HEK293 (cell line): ENCODE measurements around the gene TCEA3.

ENCODE experiments used
- BCL11B ChIP-seq: fragments of 450-650 bp; formaldehyde crosslinking; IDR thresholded peaks from 2 replicates; pipeline ENCODE4 v1.5.1; 2016; ENCODE audit warnings: low read depth, missing biosample characterization, missing genetic modification characterization
- EGR2 ChIP-seq: fragments of 450-650 bp; formaldehyde crosslinking; IDR thresholded peaks from 2 replicates; pipeline ENCODE4 v1.5.1; 2016; ENCODE audit warnings: low read depth, missing biosample characterization, missing genetic modification characterization
- GLIS2 ChIP-seq: fragments of 450-650 bp; formaldehyde crosslinking; IDR thresholded peaks from 2 replicates; pipeline ENCODE4 v1.5.1; 2016; ENCODE audit warnings: missing biosample characterization, missing genetic modification characterization
- HOXA7 ChIP-seq: sonication (generic); formaldehyde crosslinking; IDR thresholded peaks from 2 replicates; pipeline ENCODE4 v1.8.1; 2022; ENCODE audit warnings: missing genetic modification reagents, borderline replicate concordance
- KLF1 ChIP-seq: fragments of 450-650 bp; formaldehyde crosslinking; IDR thresholded peaks from 2 replicates; pipeline ENCODE4 v1.5.1; 2016; ENCODE audit warnings: missing biosample characterization, missing genetic modification characterization
- KLF16 ChIP-seq: fragments of 450-650 bp; formaldehyde crosslinking; IDR thresholded peaks from 2 replicates; pipeline ENCODE4 v1.5.1; 2017; ENCODE audit warnings: missing biosample characterization, missing genetic modification characterization
- SCRT2 ChIP-seq: fragments of 450-650 bp; formaldehyde crosslinking; IDR thresholded peaks from 2 replicates; pipeline ENCODE4 v1.5.1; 2016; ENCODE audit warnings: missing biosample characterization, missing genetic modification characterization
- YY1 ChIP-seq: fragments of 450-650 bp; formaldehyde crosslinking; IDR thresholded peaks from 2 replicates; pipeline ENCODE4 v1.5.1; 2018; ENCODE audit warnings: missing biosample characterization, missing genetic modification characterization
- ZBTB1 ChIP-seq: fragments of 450-650 bp; formaldehyde crosslinking; IDR thresholded peaks from 2 replicates; pipeline ENCODE4 v1.5.1; 2016; ENCODE audit warnings: missing biosample characterization, missing genetic modification characterization
- ZBTB48 ChIP-seq: fragments of 450-650 bp; formaldehyde crosslinking; IDR thresholded peaks from 2 replicates; pipeline ENCODE4 v1.5.1; 2016; ENCODE audit warnings: missing biosample characterization, missing genetic modification characterization
- ZNF214 ChIP-seq: fragments of 450-650 bp; formaldehyde crosslinking; IDR thresholded peaks from 2 replicates; pipeline ENCODE4 v1.5.1; 2017; ENCODE audit warnings: missing biosample characterization, mild to moderate bottlenecking, missing genetic modification characterization, borderline replicate concordance
- ZNF221 ChIP-seq: fragments of 450-650 bp; formaldehyde crosslinking; IDR thresholded peaks from 2 replicates; pipeline ENCODE4 v1.5.1; 2017; ENCODE audit warnings: missing biosample characterization, missing genetic modification characterization, borderline replicate concordance
- ZNF239 ChIP-seq: fragments of 450-650 bp; formaldehyde crosslinking; IDR thresholded peaks from 2 replicates; pipeline ENCODE4 v1.5.1; 2016; ENCODE audit warnings: missing biosample characterization, missing genetic modification characterization
- ZNF473 ChIP-seq: fragments of 450-650 bp; formaldehyde crosslinking; IDR thresholded peaks from 2 replicates; pipeline ENCODE4 v1.5.1; 2017; ENCODE audit warnings: missing biosample characterization, missing genetic modification characterization
- ZNF555 ChIP-seq: fragments of 450-650 bp; formaldehyde crosslinking; conservative IDR thresholded peaks from 2 replicates; pipeline ENCODE4 v1.5.1; 2017; ENCODE audit warnings: missing biosample characterization, mild to moderate bottlenecking, missing genetic modification characterization, inconsistent platforms
- ZNF571 ChIP-seq: fragments of 450-650 bp; formaldehyde crosslinking; IDR thresholded peaks from 2 replicates; pipeline ENCODE4 v1.5.0; 2017; ENCODE audit warnings: missing biosample characterization, missing genetic modification characterization
- ZNF623 ChIP-seq: fragments of 450-650 bp; formaldehyde crosslinking; IDR thresholded peaks from 2 replicates; pipeline ENCODE4 v1.5.1; 2016; ENCODE audit warnings: missing biosample characterization, missing genetic modification characterization
- ZNF701 ChIP-seq: fragments of 450-650 bp; formaldehyde crosslinking; IDR thresholded peaks from 2 replicates; pipeline ENCODE4 v1.5.1; 2016; ENCODE audit warnings: missing biosample characterization, missing genetic modification characterization
- ZNF830 ChIP-seq: fragments of 450-650 bp; IDR thresholded peaks from 2 replicates; pipeline ENCODE4 v1.5.0; 2018; ENCODE audit warnings: missing biosample characterization, missing genetic modification characterization, low read depth, mild to moderate bottlenecking, moderate library complexity
- TF ChIP-seq, protein P1 (sequence below): fragments of 450-650 bp; formaldehyde crosslinking; IDR thresholded peaks from 2 replicates; pipeline ENCODE4; 2016; ENCODE audit warnings: missing biosample characterization, missing genetic modification characterization
- TF ChIP-seq, protein P2 (sequence below): fragments of 450-650 bp; formaldehyde crosslinking; IDR thresholded peaks from 2 replicates; pipeline ENCODE4 v1.5.1; 2016; ENCODE audit warnings: missing biosample characterization, missing genetic modification characterization, borderline replicate concordance
- TF ChIP-seq, protein P3 (sequence below): fragments of 450-650 bp; formaldehyde crosslinking; IDR thresholded peaks from 2 replicates; pipeline ENCODE4 v1.5.1; 2016; ENCODE audit warnings: missing biosample characterization, missing genetic modification characterization
- TF ChIP-seq, protein P4 (sequence below): fragments of 450-650 bp; formaldehyde crosslinking; IDR thresholded peaks from 2 replicates; pipeline ENCODE4 v1.5.0; 2017; ENCODE audit warnings: missing biosample characterization, missing genetic modification characterization, borderline replicate concordance
- TF ChIP-seq, protein P5 (sequence below): fragments of 450-650 bp; formaldehyde crosslinking; IDR thresholded peaks from 2 replicates; pipeline ENCODE4 v1.5.1; 2016; ENCODE audit warnings: missing biosample characterization, missing genetic modification characterization

TCEA3 gene

DNA sequence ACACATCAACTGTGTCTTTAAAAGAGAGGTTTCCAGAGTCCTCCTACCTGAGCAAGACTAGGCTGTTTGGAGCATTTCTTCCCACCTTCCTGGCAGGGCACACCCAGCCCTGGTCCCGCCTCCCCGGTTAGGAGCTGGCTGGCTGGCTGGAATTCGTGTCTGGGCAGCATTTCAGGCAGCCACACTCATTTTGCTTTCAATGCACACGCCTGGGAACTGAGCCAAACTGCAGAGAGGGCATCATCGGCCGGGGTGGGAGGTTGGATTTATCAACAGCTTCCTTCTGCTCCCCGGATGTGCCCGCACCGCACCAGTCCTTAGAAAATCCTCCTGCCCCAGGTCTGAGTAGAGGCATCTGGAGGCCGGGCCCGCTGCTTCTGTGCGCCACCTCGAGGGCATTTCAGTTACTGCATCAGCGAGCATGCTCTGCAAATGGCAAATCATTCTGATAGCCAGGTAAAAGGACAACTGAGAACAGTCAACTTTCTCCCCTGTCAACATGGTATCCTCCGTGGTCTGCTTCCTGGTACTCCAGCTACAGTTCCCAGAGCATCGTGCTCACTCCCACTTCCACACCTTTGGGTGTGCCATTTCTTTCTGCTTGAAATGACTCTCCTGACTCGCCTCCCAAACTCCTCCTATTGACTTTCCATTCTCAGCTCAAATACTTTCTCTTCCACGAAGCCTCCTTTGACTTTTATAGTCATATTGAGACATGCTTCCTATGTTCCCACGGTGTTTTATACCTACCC lies 20.6 kb downstream of the TCEA3 start (continued):
- TF ChIP-seq ZBTB1 (peak; percentile 60; the same call in 1 of the 2 replicates), ZNF701 (tag by site-specific recombination) (no peak), ZNF221 (no peak), HOXA7 (no peak), ZBTB48 (tag by site-specific recombination) (no peak), ZNF473 (tag by site-specific recombination) (no peak), ZNF623 (tag by site-specific recombination) (no peak), ZNF239 (tag by site-specific recombination) (no peak), GLIS2 (no peak; the same call in 1 of the 2 replicates), SCRT2 (tag by site-specific recombination) (peak; percentile 65), ZNF214 (tag by site-specific recombination) (no peak), YY1 (tag by site-specific recombination) (no peak), KLF16 (tag by site-specific recombination) (peak; percentile 18; the same call in 1 of the 2 replicates), ZNF571 (tag by site-specific recombination) (no peak), ZNF830 (tag by site-specific recombination) (no peak), ZNF555 (no peak), KLF1 (tag by site-specific recombination) (no peak; the same call in 1 of the 2 replicates), BCL11B (0 out of 2 replicates have a peak, but pooled peaks have one; percentile 70), EGR2 (tag by site-specific recombination) (peak; percentile 35; the same call in 1 of the 2 replicates)
- TF ChIP-seq, protein P1, sequence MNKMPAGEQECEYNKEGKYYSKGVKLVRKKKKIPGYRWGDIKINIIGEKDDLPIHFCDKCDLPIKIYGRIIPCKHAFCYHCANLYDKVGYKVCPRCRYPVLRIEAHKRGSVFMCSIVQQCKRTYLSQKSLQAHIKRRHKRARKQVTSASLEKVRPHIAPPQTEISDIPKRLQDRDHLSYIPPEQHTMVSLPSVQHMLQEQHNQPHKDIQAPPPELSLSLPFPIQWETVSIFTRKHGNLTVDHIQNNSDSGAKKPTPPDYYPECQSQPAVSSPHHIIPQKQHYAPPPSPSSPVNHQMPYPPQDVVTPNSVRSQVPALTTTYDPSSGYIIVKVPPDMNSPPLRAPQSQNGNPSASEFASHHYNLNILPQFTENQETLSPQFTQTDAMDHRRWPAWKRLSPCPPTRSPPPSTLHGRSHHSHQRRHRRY (tag by site-specific recombination) = no peak
- TF ChIP-seq, protein P2, sequence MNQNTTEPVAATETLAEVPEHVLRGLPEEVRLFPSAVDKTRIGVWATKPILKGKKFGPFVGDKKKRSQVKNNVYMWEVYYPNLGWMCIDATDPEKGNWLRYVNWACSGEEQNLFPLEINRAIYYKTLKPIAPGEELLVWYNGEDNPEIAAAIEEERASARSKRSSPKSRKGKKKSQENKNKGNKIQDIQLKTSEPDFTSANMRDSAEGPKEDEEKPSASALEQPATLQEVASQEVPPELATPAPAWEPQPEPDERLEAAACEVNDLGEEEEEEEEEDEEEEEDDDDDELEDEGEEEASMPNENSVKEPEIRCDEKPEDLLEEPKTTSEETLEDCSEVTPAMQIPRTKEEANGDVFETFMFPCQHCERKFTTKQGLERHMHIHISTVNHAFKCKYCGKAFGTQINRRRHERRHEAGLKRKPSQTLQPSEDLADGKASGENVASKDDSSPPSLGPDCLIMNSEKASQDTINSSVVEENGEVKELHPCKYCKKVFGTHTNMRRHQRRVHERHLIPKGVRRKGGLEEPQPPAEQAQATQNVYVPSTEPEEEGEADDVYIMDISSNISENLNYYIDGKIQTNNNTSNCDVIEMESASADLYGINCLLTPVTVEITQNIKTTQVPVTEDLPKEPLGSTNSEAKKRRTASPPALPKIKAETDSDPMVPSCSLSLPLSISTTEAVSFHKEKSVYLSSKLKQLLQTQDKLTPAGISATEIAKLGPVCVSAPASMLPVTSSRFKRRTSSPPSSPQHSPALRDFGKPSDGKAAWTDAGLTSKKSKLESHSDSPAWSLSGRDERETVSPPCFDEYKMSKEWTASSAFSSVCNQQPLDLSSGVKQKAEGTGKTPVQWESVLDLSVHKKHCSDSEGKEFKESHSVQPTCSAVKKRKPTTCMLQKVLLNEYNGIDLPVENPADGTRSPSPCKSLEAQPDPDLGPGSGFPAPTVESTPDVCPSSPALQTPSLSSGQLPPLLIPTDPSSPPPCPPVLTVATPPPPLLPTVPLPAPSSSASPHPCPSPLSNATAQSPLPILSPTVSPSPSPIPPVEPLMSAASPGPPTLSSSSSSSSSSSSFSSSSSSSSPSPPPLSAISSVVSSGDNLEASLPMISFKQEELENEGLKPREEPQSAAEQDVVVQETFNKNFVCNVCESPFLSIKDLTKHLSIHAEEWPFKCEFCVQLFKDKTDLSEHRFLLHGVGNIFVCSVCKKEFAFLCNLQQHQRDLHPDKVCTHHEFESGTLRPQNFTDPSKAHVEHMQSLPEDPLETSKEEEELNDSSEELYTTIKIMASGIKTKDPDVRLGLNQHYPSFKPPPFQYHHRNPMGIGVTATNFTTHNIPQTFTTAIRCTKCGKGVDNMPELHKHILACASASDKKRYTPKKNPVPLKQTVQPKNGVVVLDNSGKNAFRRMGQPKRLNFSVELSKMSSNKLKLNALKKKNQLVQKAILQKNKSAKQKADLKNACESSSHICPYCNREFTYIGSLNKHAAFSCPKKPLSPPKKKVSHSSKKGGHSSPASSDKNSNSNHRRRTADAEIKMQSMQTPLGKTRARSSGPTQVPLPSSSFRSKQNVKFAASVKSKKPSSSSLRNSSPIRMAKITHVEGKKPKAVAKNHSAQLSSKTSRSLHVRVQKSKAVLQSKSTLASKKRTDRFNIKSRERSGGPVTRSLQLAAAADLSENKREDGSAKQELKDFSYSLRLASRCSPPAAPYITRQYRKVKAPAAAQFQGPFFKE (tag by site-specific recombination) = no peak
- TF ChIP-seq, protein P3, sequence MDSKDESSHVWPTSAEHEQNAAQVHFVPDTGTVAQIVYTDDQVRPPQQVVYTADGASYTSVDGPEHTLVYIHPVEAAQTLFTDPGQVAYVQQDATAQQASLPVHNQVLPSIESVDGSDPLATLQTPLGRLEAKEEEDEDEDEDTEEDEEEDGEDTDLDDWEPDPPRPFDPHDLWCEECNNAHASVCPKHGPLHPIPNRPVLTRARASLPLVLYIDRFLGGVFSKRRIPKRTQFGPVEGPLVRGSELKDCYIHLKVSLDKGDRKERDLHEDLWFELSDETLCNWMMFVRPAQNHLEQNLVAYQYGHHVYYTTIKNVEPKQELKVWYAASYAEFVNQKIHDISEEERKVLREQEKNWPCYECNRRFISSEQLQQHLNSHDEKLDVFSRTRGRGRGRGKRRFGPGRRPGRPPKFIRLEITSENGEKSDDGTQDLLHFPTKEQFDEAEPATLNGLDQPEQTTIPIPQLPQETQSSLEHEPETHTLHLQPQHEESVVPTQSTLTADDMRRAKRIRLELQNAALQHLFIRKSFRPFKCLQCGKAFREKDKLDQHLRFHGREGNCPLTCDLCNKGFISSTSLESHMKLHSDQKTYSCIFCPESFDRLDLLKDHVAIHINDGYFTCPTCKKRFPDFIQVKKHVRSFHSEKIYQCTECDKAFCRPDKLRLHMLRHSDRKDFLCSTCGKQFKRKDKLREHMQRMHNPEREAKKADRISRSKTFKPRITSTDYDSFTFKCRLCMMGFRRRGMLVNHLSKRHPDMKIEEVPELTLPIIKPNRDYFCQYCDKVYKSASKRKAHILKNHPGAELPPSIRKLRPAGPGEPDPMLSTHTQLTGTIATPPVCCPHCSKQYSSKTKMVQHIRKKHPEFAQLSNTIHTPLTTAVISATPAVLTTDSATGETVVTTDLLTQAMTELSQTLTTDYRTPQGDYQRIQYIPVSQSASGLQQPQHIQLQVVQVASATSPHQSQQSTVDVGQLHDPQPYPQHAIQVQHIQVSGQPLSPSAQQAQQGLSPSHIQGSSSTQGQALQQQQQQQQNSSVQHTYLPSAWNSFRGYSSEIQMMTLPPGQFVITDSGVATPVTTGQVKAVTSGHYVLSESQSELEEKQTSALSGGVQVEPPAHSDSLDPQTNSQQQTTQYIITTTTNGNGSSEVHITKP (tag by site-specific recombination) = peak; percentile 98
- TF ChIP-seq, protein P4, sequence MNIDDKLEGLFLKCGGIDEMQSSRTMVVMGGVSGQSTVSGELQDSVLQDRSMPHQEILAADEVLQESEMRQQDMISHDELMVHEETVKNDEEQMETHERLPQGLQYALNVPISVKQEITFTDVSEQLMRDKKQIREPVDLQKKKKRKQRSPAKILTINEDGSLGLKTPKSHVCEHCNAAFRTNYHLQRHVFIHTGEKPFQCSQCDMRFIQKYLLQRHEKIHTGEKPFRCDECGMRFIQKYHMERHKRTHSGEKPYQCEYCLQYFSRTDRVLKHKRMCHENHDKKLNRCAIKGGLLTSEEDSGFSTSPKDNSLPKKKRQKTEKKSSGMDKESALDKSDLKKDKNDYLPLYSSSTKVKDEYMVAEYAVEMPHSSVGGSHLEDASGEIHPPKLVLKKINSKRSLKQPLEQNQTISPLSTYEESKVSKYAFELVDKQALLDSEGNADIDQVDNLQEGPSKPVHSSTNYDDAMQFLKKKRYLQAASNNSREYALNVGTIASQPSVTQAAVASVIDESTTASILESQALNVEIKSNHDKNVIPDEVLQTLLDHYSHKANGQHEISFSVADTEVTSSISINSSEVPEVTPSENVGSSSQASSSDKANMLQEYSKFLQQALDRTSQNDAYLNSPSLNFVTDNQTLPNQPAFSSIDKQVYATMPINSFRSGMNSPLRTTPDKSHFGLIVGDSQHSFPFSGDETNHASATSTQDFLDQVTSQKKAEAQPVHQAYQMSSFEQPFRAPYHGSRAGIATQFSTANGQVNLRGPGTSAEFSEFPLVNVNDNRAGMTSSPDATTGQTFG (tag by site-specific recombination) = no peak
- TF ChIP-seq, protein P5, sequence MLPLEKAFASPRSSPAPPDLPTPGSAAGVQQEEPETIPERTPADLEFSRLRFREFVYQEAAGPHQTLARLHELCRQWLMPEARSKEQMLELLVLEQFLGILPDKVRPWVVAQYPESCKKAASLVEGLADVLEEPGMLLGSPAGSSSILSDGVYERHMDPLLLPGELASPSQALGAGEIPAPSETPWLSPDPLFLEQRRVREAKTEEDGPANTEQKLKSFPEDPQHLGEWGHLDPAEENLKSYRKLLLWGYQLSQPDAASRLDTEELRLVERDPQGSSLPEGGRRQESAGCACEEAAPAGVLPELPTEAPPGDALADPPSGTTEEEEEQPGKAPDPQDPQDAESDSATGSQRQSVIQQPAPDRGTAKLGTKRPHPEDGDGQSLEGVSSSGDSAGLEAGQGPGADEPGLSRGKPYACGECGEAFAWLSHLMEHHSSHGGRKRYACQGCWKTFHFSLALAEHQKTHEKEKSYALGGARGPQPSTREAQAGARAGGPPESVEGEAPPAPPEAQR = no peak
